SU-DHL-6 (cell line): Measurements from ENCODE around the gene DUSP5.
"Not testable (repeated sequence)": the region's sequence is repeated elsewhere in the genome, so short reads cannot be mapped to it uniquely, and the experiment has no call there.

ENCODE experiments used
- H2AFZ ChIP-seq: fragments of 200-600 bp; sonication (generic); 2 replicates; pipeline ENCODE4 v1.6.1; 2014; ENCODE audit warnings: low read depth, mild to moderate bottlenecking, moderate library complexity, mixed read lengths, antibody characterized with exemption, low read length; ENCODE audit not compliant: severe bottlenecking
- H3F3A ChIP-seq: fragments of 200-600 bp; shearing (Covaris generic); 2 replicates; pipeline ENCODE4 v1.6.0; 2016; ENCODE audit warnings: antibody characterized with exemption, mild to moderate bottlenecking; ENCODE audit not compliant: insufficient read depth
- H3K27ac ChIP-seq: fragments of 200-600 bp; sonication (generic); 2 replicates; pipeline ENCODE4 v1.5.1; 2016; ENCODE audit warnings: low read depth, mild to moderate bottlenecking, low read length, moderate library complexity, mixed read lengths
- H3K27me3 ChIP-seq: fragments of 200-600 bp; sonication (generic), shearing (Covaris generic); 2 replicates; pipeline ENCODE4 v1.6.0; 2014; ENCODE audit warnings: mild to moderate bottlenecking, low read length
- H3K36me3 ChIP-seq: fragments of 200-600 bp; sonication (generic); 2 replicates; pipeline ENCODE4 v1.6.1; 2014; ENCODE audit warnings: mild to moderate bottlenecking, low read length, mixed read lengths
- H3K4me2 ChIP-seq: fragments of 300-600, 200-600 bp; shearing (Covaris generic), sonication (generic); 2 replicates; pipeline ENCODE4 v1.6.0; 2014; ENCODE audit warnings: low read length, low read depth, mild to moderate bottlenecking; ENCODE audit not compliant: poor library complexity, severe bottlenecking
- H3K4me3 ChIP-seq: fragments of 200-600 bp; sonication (generic); 2 replicates; pipeline ENCODE4 v1.5.1; 2014; ENCODE audit warnings: antibody characterized with exemption, low read length, mild to moderate bottlenecking, mixed read lengths; ENCODE audit not compliant: insufficient read depth, poor library complexity, severe bottlenecking
- H3K79me2 ChIP-seq: fragments of 200-600 bp; sonication (generic); 2 replicates; pipeline ENCODE4 v1.6.1; 2014; ENCODE audit warnings: mild to moderate bottlenecking, low read length, moderate library complexity; ENCODE audit not compliant: insufficient read depth
- H3K9ac ChIP-seq: fragments of 200-600 bp; sonication (generic); 2 replicates; pipeline ENCODE4 v1.7.0; 2014; ENCODE audit warnings: mild to moderate bottlenecking, low read length
- H3K9me2 ChIP-seq: fragments of 200-600 bp; sonication (generic); replicated peaks from 2 replicates; pipeline ENCODE4 v1.6.1; 2014; ENCODE audit warnings: low read length; ENCODE audit not compliant: insufficient read depth
- H3K9me3 ChIP-seq: fragments of 200-600 bp; sonication (generic); 2 replicates; pipeline ENCODE4 v1.6.1; 2014; ENCODE audit warnings: low read length, mixed read lengths; ENCODE audit not compliant: insufficient read depth
- H4K20me1 ChIP-seq: fragments of 200-600 bp; sonication (generic); 2 replicates; pipeline ENCODE4 v1.6.1; 2014; ENCODE audit warnings: low read depth, mild to moderate bottlenecking, antibody characterized with exemption, low read length, moderate library complexity, mixed read lengths
- CTCF ChIP-seq: fragments of 200-600 bp; sonication (generic); IDR thresholded peaks from one replicate; pipeline ENCODE4 v1.5.1; 2017; ENCODE audit warnings: antibody characterized with exemption, mild to moderate bottlenecking, low read length, moderate library complexity; ENCODE audit not compliant: insufficient read depth, poor library complexity, severe bottlenecking
- EZH2phosphoT487 ChIP-seq: fragments of 200-600 bp; sonication (generic), shearing (Covaris generic); conservative IDR thresholded peaks from 2 replicates; pipeline ENCODE4 v1.6.1; 2018; ENCODE audit warnings: mild to moderate bottlenecking, antibody characterized with exemption, low read length, moderate library complexity, mixed read lengths

The DUSP5 gene

GRCh38 chr10:110527731-110528171 is 30.0 kb downstream of the DUSP5 start:
- H3K9ac ChIP-seq: no peak overlapping the region
- H3K4me2 ChIP-seq: no peak overlapping the region
- no peaks in the 10 kb centered on the region for H3F3A ChIP-seq
- no peak overlapping the region for H3K27ac ChIP-seq
- no peaks in the 10 kb centered on the region for H4K20me1 ChIP-seq
- no peaks in the 10 kb centered on the region for H3K9me3 ChIP-seq
- TF ChIP-seq CTCF (no peak), EZH2phosphoT487 (no peak)
- no peaks in the 10 kb centered on the region for H3K27me3 ChIP-seq
- H2AFZ ChIP-seq: no peak overlapping the region
- no peaks in the 10 kb centered on the region for H3K9me2 ChIP-seq
- H3K4me3 ChIP-seq: no peak overlapping the region
- no peaks in the 10 kb centered on the region for H3K79me2 ChIP-seq
- H3K36me3 ChIP-seq: no peaks in the 10 kb centered on the region

GRCh38 chr10:110528224-110528996 is 30.7 kb downstream of the DUSP5 start:
- Histone ChIP-seq H3K79me2 (no peaks in the 10 kb centered on the region), H3K36me3 (no peaks in the 10 kb centered on the region), H3K9ac (no peak overlapping the region), H3K9me2 (no peaks in the 10 kb centered on the region), H3K27me3 (no peaks in the 10 kb centered on the region), H2AFZ (no peak overlapping the region), H3K4me2 (peak overlapping the region; percentile 42), H4K20me1 (no peaks in the 10 kb centered on the region), H3K27ac (peak overlapping the region; percentile 43), H3K4me3 (no peak overlapping the region), H3K9me3 (no peaks in the 10 kb centered on the region), H3F3A (no peaks in the 10 kb centered on the region)
- TF ChIP-seq EZH2phosphoT487 (no peak), CTCF (no peak)

- not testable (repeated sequence) for H2AFZ ChIP-seq, H3K79me2 ChIP-seq, H3K9me3 ChIP-seq, H3K27me3 ChIP-seq, H3K36me3 ChIP-seq, H3K9me2 ChIP-seq, H3K4me3 ChIP-seq, H4K20me1 ChIP-seq, H3K9ac ChIP-seq, H3F3A ChIP-seq
- Histone ChIP-seq H3K27ac (peak overlapping the region; percentile 43), H3K4me2 (peak overlapping the region; percentile 42)
Observed at GRCh38 chr10:110528997-110529524, 31.4 kb downstream of the DUSP5 start.

- Histone ChIP-seq H3K9me3 (no peaks in the 10 kb centered on the region), H4K20me1 (no peaks in the 10 kb centered on the region), H3F3A (no peaks in the 10 kb centered on the region), H3K27me3 (no peaks in the 10 kb centered on the region), H3K36me3 (no peaks in the 10 kb centered on the region), H3K27ac (no peak overlapping the region), H3K9ac (no peak overlapping the region), H2AFZ (no peak overlapping the region), H3K9me2 (no peaks in the 10 kb centered on the region), H3K79me2 (no peaks in the 10 kb centered on the region), H3K4me3 (no peak overlapping the region), H3K4me2 (peak overlapping the region; percentile 10)
- TF ChIP-seq CTCF (no peak), EZH2phosphoT487 (no peak)
Observed at GRCh38 chr10:110529596-110530011, 31.9 kb downstream of the DUSP5 start.
